PC-3 (cell line): ENCODE data around the gene RBM6. TPM values are rescaled to one million over a fixed set of nuclear protein-coding genes. Genes with fewer than 3 reads are reported as not detected.

Experiments
- ATAC-seq: fragments of 200-7000 bp; cut with Tn5 transposase; 2 replicates; pipeline ENCODE4 v1.9.1; 2020; ENCODE audit warnings: mild to moderate bottlenecking, moderate library complexity
- BruUV-seq: library from RNA; stranded (reverse); fragments of 400-500 nt; replicated peaks from 2 replicates; lab custom pipeline; 2021; lab: Mats Ljungman, UMichigan
- CTCF ChIA-PET: fragments of 300-600 bp; sonication (Branson Sonifier 250); formaldehyde crosslinking; loops from one replicate; lab custom pipeline; 2022; ENCODE audit warnings: antibody characterized with exemption; lab: Charles Lee
- POLR2A ChIA-PET: fragments of 300-600 bp; sonication (Branson Sonifier 250); formaldehyde crosslinking; loops from one replicate; lab custom pipeline; 2022; ENCODE audit warnings: antibody characterized with exemption; ENCODE audit not compliant: unreplicated experiment; lab: Charles Lee
- DNase-seq: peaks from one replicate; pipeline ENCODE4 v3.0.0-alpha.2; 2015
- H2AFZ ChIP-seq: fragments of 300-600 bp; sonication (generic); 2 replicates; pipeline ENCODE4 v1.6.0; 2016; ENCODE audit warnings: antibody characterized with exemption, low read length
- H3F3A ChIP-seq: fragments of 300-600 bp; sonication (generic); one replicate; pipeline ENCODE4 v1.6.0; 2017; ENCODE audit warnings: antibody characterized with exemption, low read length, control low read depth, mild to moderate bottlenecking; ENCODE audit not compliant: unreplicated experiment
- H3K27ac ChIP-seq: fragments of 300-600 bp; sonication (generic); 2 replicates; pipeline ENCODE4 v1.5.1; 2016; ENCODE audit warnings: mild to moderate bottlenecking, low read length
- H3K27me3 ChIP-seq: fragments of 300-600 bp; sonication (generic); 2 replicates; pipeline ENCODE4 v1.6.1; 2016; ENCODE audit warnings: low read length, mixed read lengths
- H3K36me3 ChIP-seq: fragments of 300-600 bp; sonication (generic); 2 replicates; pipeline ENCODE4 v1.6.1; 2016; ENCODE audit warnings: low read depth, mixed run types, low read length, mixed read lengths
- H3K4me1 ChIP-seq: fragments of 300-600 bp; sonication (generic); 2 replicates; pipeline ENCODE4 v1.5.1; 2016; ENCODE audit warnings: low read length; ENCODE audit not compliant: insufficient read depth
- H3K4me2 ChIP-seq: fragments of 300-600 bp; sonication (generic); 2 replicates; pipeline ENCODE4 v1.6.0; 2016; ENCODE audit warnings: low read length
- H3K4me3 ChIP-seq: fragments of 300-600 bp; sonication (generic); 2 replicates; pipeline ENCODE4 v1.5.1; 2016; ENCODE audit warnings: mild to moderate bottlenecking, low read length, mixed read lengths
- H3K79me2 ChIP-seq: fragments of 300-600 bp; sonication (generic); 2 replicates; pipeline ENCODE4 v1.6.1; 2017; ENCODE audit warnings: low read length, mixed read lengths
- H3K9ac ChIP-seq: fragments of 300-600 bp; sonication (generic); 2 replicates; pipeline ENCODE4 v1.6.0; 2016; ENCODE audit warnings: mild to moderate bottlenecking, low read length
- H3K9me2 ChIP-seq: fragments of 300-600 bp; sonication (generic); replicated peaks from 2 replicates; pipeline ENCODE4 v1.6.1; 2016; ENCODE audit warnings: mixed run types, low read length, mixed read lengths
- H3K9me3 ChIP-seq: fragments of 300-600 bp; sonication (generic); 2 replicates; pipeline ENCODE4 v1.6.1; 2016; ENCODE audit warnings: low read length, mixed read lengths
- H4K20me1 ChIP-seq: fragments of 300-600 bp; sonication (generic); 2 replicates; pipeline ENCODE4 v1.6.1; 2016; ENCODE audit warnings: low read length, mixed read lengths
- EZH2 ChIP-seq: fragments of 300-600 bp; sonication (generic); IDR thresholded peaks from one replicate; pipeline ENCODE4 v1.6.1; 2017; ENCODE audit warnings: antibody characterized with exemption, mild to moderate bottlenecking, low read length; ENCODE audit not compliant: unreplicated experiment
- EZH2phosphoT487 ChIP-seq: fragments of 300-600 bp; sonication (generic); IDR thresholded peaks from 2 replicates; pipeline ENCODE4 v1.6.1; 2018; ENCODE audit warnings: mild to moderate bottlenecking, antibody characterized with exemption, low read length, borderline replicate concordance
- intact Hi-C: fragments of 100-400 bp; cut with micrococcal nuclease; formaldehyde crosslinking; loops from 2 replicates; pipeline ENCODE4 v1.9.0; 2023
- total RNA-seq: library from RNA; depleted of rRNA; stranded (reverse); fragments of >200 nt; gene quantifications from 2 replicates; pipeline ENCODE4 v1.2.3, GENCODE V29; 2014
- TF ChIP-seq, protein P1 (sequence below): fragments of 300-600 bp; sonication (generic); conservative IDR thresholded peaks from 2 replicates; pipeline ENCODE4 v1.5.1; 2017; ENCODE audit warnings: antibody characterized with exemption, low read depth, mild to moderate bottlenecking, low read length

The RBM6 gene
- total RNA-seq, 1 experiment from 2014 or later, result 64.6 TPM

DNA sequence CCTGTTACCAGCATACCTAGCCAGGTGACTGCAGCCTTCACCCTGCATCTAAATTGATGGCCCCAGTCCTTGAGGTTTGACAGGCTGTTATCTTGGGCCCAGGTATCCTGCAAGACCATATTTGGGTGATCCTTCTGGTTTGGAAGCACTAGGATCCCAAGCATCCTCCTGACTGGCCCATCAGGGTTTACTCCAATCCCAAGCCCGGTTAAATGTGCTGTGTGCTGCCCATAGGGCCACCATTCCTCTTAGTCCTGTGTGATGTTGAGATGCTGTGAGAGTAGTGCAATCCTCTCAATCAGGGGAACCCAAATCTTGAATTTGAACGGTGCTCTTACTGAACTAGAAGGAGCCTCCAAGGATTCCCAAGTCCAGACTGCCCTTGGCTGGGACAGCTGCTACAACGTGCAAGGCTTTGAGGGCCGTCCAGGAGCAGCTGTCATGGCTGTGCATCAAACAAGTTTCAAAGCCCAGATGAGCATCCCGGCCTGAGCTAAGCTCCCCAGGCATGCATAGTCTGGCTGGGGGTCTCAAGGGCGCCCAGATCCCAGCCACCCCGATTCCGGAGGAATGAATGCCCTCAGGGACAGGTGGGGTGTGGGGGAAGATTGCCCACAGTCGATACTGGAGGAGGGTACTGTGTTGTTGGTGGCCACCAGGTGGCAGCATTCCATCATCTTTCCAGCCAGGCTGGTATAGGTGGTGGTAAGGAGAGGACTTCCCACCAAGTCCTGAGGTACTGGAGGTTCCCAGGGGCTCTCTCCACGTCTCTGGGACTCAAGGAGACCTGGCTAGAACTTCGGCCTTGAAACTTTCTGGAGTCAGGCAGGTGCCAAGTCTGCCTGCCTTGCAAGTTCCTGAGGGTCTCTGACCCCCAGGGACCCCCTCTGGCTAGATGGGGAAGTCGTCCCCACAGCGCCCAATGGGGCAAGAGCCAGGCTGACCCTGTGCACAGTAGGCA lies 181.4 kb downstream of the RBM6 start:
- Histone ChIP-seq H4K20me1 (0 out of 2 replicates have a peak, but pooled peaks cover 4% of the 10 kb centered on the region), H2AFZ (no peak overlapping the region), H3K27ac (no peak overlapping the region), H3K9me3 (no peaks in the 10 kb centered on the region), H3F3A (no peaks in the 10 kb centered on the region), H3K36me3 (peaks cover 29% of the 10 kb centered on the region), H3K4me3 (no peak overlapping the region), H3K4me2 (no peak overlapping the region), H3K4me1 (no peaks in the 10 kb centered on the region), H3K9ac (no peak overlapping the region), H3K9me2 (no peaks in the 10 kb centered on the region), H3K27me3 (no peaks in the 10 kb centered on the region), H3K79me2 (no peaks in the 10 kb centered on the region)
- intact Hi-C loops, result loop anchor here (2.0 to 5.0 kb wide), 2 partner anchors 33 to 51 kb away; partner anchors contain the start of gene SEMA3F
- ChIA-PET CTCF (interaction anchor here (0.7 to 1.1 kb wide), 2 partner anchors 125 to 347 kb away, joined by 3 read pairs; no protein-coding TSS in a partner anchor), POLR2A (no interaction called here)
- TF ChIP-seq EZH2phosphoT487, result no peak
- TF ChIP-seq EZH2, result no peak
- TF ChIP-seq, protein P1, sequence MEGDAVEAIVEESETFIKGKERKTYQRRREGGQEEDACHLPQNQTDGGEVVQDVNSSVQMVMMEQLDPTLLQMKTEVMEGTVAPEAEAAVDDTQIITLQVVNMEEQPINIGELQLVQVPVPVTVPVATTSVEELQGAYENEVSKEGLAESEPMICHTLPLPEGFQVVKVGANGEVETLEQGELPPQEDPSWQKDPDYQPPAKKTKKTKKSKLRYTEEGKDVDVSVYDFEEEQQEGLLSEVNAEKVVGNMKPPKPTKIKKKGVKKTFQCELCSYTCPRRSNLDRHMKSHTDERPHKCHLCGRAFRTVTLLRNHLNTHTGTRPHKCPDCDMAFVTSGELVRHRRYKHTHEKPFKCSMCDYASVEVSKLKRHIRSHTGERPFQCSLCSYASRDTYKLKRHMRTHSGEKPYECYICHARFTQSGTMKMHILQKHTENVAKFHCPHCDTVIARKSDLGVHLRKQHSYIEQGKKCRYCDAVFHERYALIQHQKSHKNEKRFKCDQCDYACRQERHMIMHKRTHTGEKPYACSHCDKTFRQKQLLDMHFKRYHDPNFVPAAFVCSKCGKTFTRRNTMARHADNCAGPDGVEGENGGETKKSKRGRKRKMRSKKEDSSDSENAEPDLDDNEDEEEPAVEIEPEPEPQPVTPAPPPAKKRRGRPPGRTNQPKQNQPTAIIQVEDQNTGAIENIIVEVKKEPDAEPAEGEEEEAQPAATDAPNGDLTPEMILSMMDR, result peak; percentile 94
- TSS peak; percentile 11 for BruUV-seq
- ATAC-seq (peak; percentile 87), DNase-seq (peak; percentile 88)

DNA sequence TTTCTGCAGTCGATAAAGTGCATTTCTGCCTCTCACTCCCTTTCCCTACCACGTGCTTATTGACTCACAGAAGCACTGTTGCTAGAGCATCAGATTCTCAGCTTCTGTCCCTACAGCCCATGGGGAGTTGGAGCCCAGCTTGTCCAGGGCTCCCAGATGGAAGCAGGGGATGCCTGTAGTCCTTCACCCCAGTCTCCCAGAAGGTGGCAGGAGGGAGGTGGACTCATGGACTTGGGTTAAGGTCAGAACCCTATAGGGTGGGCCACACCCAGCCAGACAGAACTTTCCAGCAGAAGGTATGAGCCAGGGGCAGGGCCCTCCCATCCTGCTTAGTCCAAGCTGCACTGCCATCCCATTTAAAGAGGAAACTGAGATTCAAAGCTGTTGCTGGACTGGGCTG lies 182.1 kb downstream of the RBM6 start:
- Histone ChIP-seq H3K9ac (no peak overlapping the region), H3F3A (no peaks in the 10 kb centered on the region), H4K20me1 (0 out of 2 replicates have a peak, but pooled peaks cover 4% of the 10 kb centered on the region), H3K9me2 (no peaks in the 10 kb centered on the region), H3K27me3 (no peaks in the 10 kb centered on the region), H2AFZ (no peak overlapping the region), H3K4me2 (no peak overlapping the region), H3K79me2 (no peaks in the 10 kb centered on the region), H3K4me3 (no peak overlapping the region), H3K9me3 (no peaks in the 10 kb centered on the region), H3K4me1 (no peaks in the 10 kb centered on the region), H3K36me3 (peaks cover 21% of the 10 kb centered on the region), H3K27ac (no peak overlapping the region)
- peak; percentile 1; the same call in 1 of the 2 replicates for ATAC-seq
- BruUV-seq, result no TSS peak
- CTCF ChIA-PET, result interaction anchor here (0.7 kb wide), 1 partner anchor 347 kb away, joined by 3 read pairs; no protein-coding TSS in a partner anchor
- DNase-seq, result no peak
- TF ChIP-seq, protein P1, result no peak
- TF ChIP-seq EZH2 (no peak), EZH2phosphoT487 (no peak)
- POLR2A ChIA-PET, result no interaction called here
- intact Hi-C loops, result loop anchor here (5.0 kb wide), 1 partner anchor 50 kb away; no protein-coding TSS in a partner anchor
